ENCODE data around the gene MPO.

Gene MPO

DNA sequence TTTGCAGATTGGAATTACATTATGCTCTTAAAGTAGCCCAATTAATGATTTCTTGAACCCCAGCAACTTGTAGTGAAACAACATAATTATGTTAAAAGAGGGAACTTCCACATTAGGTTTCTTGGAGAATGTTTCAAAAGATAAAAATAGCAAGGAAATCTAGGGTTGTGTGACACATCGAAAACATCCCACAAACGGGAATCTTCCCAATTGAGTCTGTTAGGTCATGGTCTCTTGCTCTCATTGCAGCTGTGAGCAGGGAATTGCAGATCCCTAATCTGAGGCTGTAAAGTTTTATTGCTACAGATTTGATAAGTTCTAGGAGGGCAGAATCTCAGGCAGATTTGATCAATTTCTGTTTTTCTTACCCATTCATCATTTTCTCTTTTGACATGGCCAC lies 49.1 kb downstream of the MPO start:
- TF ChIP-seq, protein P1, sequence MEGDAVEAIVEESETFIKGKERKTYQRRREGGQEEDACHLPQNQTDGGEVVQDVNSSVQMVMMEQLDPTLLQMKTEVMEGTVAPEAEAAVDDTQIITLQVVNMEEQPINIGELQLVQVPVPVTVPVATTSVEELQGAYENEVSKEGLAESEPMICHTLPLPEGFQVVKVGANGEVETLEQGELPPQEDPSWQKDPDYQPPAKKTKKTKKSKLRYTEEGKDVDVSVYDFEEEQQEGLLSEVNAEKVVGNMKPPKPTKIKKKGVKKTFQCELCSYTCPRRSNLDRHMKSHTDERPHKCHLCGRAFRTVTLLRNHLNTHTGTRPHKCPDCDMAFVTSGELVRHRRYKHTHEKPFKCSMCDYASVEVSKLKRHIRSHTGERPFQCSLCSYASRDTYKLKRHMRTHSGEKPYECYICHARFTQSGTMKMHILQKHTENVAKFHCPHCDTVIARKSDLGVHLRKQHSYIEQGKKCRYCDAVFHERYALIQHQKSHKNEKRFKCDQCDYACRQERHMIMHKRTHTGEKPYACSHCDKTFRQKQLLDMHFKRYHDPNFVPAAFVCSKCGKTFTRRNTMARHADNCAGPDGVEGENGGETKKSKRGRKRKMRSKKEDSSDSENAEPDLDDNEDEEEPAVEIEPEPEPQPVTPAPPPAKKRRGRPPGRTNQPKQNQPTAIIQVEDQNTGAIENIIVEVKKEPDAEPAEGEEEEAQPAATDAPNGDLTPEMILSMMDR (IDR thresholded peaks at IDR 0.05; ENCODE audit: control insufficient read depth, insufficient read depth, low read depth, low read length, missing control alignments): no peak
- DNase-seq (ENCODE audit: low read depth): peak; percentile 17
- H3K4me3 ChIP-seq (ENCODE audit: control insufficient read depth, low read depth, low read length): no peak overlapping the region

DNA sequence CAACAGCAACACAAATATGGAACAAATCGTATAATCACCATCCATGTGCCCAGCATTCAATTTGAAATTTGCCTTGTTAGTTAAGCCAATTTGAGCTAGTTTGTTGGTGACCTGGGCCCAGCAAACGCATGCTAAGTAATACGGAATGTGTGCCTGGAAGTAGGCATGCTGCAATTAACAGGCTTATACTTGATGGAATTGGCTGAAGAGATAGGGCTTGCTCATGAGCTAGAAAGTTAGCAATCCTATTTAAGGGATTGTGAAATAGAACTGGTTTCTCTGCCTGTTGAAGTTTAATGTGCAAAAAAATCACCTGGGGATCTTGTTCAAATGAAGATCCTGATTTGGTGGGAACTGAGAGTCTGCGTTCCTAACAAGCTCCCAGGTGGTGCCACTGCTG lies 50.9 kb downstream of the MPO start:
- TF ChIP-seq, protein P1 (IDR thresholded peaks at IDR 0.05; ENCODE audit: control insufficient read depth, insufficient read depth, low read depth, low read length, missing control alignments): no peak
- no peak for DNase-seq (ENCODE audit: low read depth)
- no peak overlapping the region for H3K4me3 ChIP-seq (ENCODE audit: control insufficient read depth, low read depth, low read length)

DNA sequence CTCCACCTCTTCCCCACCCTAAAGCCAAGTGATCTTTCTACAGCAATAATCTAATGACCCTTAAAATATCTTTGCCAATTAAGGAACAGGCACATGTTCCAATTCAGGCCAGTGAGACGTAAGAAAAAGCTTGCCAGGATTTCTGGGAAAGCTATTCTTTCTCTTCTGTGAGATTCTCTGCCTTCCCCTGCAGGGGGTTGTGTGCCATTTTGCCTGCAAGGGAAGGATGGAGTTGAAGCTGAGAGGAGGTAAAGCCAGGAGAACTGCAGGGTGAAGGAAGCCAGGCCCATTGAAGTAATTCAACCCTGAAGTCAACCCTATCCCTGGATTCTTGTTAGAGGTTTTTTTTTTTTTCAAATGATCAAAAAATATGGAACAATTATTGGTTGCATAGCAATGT lies 51.4 kb downstream of the MPO start:
- TF ChIP-seq, protein P1 (IDR thresholded peaks at IDR 0.05; ENCODE audit: control insufficient read depth, insufficient read depth, low read depth, low read length, missing control alignments): no peak
- no peak for DNase-seq (ENCODE audit: low read depth)
- no peak overlapping the region for H3K4me3 ChIP-seq (ENCODE audit: control insufficient read depth, low read depth, low read length)

DNA sequence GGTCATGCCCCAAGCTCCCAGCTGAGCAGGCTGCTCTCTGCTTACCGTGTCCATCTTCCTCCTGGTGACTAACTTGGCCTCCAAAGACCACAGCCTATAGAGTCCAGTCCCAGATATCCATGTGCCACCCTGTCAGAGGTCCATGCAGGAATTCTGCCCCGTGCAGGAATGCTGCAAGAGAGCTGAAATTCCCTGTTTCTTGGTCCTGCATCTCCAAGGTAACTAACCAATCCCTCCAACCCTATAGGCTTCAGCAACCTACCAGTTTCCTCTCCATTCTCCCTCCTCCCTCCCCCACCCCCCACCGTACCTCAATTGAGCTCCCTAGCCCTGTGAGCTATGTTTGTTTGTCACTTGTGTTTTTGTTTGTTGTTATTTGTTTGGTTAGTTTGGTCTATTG lies 52.1 kb downstream of the MPO start:
- no peak for DNase-seq (ENCODE audit: low read depth)
- no peak overlapping the region for H3K4me3 ChIP-seq (ENCODE audit: control insufficient read depth, low read depth, low read length)
- TF ChIP-seq, protein P1 (IDR thresholded peaks at IDR 0.05; ENCODE audit: control insufficient read depth, insufficient read depth, low read depth, low read length, missing control alignments): no peak

DNA sequence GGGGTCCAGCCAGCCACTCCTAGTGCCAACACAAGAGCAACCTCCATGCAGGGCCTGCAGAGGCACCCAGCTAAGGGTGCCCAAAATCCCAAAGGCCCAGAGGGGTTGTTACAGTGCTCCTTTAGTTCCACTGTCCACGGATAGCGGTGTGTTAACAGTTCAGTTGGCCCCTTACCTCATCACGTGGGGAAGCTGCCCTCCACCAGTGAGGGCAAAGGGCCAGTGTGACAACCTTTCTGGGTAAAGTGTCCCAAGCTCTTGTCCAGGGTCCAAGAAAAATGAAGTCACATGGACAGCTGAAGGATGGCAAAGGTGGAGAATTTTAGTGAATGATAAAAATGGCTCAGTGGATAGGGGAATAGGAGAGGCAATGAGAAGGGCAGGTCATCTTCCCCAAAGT lies 53.0 kb downstream of the MPO start:
- DNase-seq (ENCODE audit: low read depth): no peak
- TF ChIP-seq, protein P1 (IDR thresholded peaks at IDR 0.05; ENCODE audit: control insufficient read depth, insufficient read depth, low read depth, low read length, missing control alignments): no peak
- no peak overlapping the region for H3K4me3 ChIP-seq (ENCODE audit: control insufficient read depth, low read depth, low read length)

DNA sequence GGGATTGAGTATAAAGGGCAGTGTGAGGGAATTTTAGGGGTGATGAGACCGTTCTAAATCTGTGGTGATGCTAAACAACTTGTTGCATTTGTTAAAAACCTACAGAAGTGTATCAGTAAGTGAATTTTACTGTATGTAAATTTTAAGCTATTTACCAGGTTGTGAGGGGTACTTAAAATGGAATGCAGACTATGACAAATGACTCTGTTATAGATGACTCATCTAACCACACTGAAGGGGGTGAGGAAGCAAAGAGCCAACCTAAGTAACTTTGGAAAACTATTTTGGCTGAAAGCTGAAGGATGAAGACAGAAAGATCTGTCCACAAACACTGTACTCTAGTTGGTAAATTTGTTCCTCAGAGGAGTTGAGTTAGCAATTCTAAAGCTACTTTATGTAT lies 56.4 kb downstream of the MPO start:
- TF ChIP-seq, protein P1 (IDR thresholded peaks at IDR 0.05; ENCODE audit: control insufficient read depth, insufficient read depth, low read depth, low read length, missing control alignments): no peak
- DNase-seq (ENCODE audit: low read depth): peak; percentile 35
- no peak overlapping the region for H3K4me3 ChIP-seq (ENCODE audit: control insufficient read depth, low read depth, low read length)
